Measurements from ENCODE around the gene KRTAP20-3.

The KRTAP20-3 gene

GRCh38 chr21:30689822-30690221 is 47.2 kb downstream of the KRTAP20-3 start:
- DNase-seq = no peak

Data from activated effector memory CD4-positive, alpha-beta T cell treated with anti-CD3 and anti-CD28 coated beads, Interleukin-2, amount 50 U/mL, for 16 hours (primary cell).